ENCODE results near the gene FAM98C.
"Not testable (repeated sequence)": the region's sequence is repeated elsewhere in the genome, so short reads cannot be mapped to it uniquely, and the experiment has no call there.

The FAM98C gene

GRCh38 chr19:38402967-38403674, at the start of gene FAM98C:
Gene FAM98C (plus strand): TSS chr19:38403093. CDS start chr19:38403154, 61 bp downstream.
- DNase-seq, result peak; percentile 85

DNA sequence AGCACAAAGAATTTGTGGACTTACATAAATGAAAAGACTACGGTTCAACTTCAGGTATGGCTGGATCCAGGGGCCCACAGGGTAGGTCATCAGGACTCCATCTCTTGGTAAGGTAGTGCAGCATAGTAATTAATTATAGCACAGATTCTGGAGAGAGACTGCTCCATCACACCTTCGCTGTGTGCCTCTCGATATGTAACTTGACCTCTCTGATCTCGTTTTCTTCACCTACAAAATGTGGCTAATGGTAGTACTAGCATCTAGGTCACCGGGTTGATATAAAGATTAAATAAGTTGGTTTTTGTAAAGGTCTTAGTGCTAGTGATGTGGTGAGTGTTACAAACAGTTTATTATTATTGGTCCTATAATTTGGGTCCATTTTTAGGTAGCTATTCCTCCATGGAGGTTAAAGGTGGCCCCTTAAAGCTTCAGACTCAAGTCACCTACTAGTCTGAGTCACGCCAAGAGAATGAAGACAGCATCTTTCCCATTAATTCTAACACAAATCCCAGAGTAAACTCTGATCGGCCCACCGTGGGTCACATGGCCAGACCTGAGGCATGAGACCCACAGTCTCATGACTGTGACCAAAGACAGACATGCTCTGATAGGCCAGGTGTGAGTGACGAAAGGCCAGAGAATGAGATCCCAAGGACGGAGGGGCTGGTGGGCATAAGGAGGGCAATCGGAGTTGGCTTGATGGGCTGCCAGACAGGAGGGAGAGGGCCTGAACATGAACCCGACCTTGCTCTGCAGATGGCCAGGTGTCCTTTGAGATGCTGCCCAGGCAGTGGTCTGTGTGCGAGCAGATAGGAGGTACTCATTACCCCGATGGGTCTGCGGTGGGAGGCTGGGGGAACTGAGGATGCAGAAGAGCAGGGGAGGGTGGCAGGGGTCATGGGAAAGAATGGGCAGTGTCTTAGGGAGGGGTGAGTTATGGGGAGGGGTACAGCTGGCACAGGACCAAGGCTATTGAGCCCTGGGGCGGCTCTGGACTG, 46.9 kb upstream of the FAM98C start:
- no peak for DNase-seq

DNA sequence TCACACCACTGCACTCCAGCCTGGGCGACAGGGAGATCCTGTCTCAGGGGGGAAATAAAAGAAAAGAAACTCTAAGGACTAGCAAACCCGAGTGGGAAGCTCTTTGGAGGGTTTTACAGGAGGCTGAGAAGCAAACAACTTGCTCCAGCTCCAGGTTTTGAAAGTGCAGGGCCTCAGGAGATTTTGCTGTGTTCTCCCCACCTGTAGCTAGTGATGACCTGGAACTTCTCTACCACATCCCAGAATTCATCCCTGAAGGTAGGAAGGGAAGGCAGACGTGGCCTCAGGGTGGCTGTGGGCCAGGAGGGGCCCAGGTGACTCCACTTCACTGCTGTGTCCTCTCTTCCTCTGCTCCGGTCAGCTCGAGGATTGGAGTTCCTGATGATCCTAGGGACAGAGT, 44.8 kb upstream of the FAM98C start:
- no peak for DNase-seq

DNA sequence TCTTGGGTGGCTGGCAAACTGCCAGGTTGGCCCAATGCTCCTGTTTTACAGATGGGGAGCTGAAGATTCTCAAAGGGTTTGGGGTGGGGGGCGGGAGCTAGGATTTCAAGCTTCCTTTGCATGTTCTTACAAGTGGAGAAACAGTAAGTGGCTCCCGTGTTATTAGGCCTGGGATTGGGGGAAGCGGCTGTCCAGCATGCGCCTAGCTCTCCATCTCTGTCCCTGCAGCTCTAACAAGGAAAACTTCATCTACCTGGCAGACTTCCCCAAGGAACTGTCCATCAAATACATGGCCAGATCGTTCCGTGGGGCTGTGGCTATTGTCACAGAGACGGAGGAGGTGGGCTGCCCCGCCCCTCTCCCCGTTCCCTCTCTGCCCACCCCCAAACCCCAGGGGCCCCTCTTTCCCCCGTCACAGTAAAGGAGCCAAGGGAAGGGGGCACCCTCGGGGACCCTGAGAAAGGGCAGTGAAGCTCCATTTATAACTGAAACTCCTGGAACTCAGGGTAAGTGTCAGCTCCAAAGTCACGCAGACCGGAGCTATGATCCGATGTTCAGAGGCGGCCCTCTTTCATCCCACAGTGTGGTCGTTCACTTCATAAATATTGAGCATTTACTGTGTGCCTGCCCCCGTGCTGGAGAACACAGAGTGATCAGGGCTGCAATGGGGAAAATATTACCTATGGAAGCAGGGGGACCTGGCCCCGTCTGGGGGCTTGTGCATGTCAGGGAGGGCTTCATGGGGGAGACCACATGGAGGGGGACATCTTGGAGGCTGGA, 43.5 kb upstream of the FAM98C start:
- DNase-seq, result no peak

GRCh38 chr19:38360351-38360750, 42.5 kb upstream of the FAM98C start:
- no peak for DNase-seq

- no peak for DNase-seq
Measured at GRCh38 chr19:38360839-38361631, 41.9 kb upstream of the FAM98C start.

DNA sequence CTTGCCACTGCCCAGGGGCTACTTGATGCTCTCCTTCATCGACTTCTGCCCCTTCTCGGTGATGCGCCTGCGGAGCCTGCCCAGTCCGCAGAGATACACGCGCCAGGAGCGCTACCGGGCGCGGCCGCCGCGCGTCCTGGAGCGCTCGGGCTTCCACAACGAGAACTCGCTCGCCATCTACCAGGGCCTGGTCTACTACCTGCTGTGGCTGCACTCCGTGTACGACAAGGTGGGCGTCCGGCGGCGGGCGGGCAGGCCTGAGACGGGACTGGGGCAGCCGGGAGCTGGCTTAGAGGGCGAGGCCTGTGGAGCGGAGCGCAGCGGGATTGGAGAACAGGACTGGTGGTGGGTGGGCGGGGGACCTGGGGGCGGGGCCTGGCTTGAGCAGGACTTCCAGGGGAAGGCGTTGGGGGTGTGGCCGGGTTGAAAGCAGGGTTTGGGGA, 41.2 kb upstream of the FAM98C start:
- peak; percentile 63 for DNase-seq

DNA sequence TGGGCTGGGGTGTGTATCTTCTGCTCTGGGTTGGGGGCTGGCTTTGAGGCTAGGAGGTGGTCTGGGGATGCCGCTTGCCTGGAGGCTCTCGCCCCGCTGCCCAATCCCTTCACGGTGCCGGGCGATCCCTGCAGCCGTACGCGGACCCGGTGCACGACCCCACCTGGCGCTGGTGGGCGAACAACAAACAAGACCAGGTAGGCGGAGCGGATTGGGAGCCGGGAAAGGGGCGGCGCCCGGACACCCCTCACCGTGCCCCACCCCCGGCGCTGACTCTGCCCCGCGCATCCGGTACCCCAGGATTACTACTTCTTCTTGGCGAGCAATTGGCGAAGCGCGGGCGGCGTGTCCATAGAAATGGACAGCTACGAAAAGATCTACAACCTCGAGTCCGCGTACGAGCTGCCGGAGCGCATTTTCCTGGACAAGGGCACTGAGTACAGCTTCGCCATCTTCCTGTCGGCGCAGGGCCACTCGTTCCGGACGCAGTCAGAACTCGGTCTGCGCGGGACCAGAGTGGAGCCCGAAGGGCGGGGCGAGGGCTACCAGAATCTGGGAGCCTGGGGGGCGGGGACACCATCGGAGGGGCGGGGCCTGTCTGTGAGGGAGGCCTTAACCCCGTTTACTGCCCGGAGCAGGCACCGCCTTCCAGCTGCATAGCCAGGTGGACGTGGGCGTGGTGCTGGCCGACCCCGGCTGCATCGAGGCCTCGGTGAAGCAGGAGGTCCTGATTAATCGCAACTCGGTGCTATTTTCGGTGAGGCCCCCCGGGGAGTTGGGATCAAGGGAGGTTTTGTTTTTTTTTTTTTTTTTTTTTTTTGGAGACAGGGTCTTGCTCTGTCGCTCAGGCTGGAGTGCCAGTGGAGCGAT, 40.6 kb upstream of the FAM98C start:
- DNase-seq, result no peak

GRCh38 chr19:38362946-38363688, 39.8 kb upstream of the FAM98C start:
- DNase-seq, result not testable (repeated sequence)

DNA sequence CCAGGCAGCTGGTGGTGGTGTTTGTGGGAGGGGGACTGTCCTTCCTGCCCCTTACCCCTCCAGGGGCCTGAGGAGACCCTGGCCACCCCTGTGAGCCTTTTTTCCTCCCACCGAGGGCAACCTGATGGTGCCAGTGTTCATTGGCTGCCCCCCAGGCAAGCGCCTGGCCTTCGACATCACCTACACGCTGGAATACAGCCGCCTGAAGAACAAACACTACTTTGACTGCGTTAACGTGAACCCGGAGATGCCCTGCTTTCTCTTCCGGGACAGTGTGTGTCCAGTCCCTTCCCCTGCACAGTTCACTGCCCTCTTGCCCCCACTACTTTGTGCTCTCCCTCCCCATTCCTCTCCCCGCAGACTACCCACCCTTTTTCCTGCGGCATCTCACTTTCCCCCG, 35.9 kb upstream of the FAM98C start:
- DNase-seq, result no peak

DNA sequence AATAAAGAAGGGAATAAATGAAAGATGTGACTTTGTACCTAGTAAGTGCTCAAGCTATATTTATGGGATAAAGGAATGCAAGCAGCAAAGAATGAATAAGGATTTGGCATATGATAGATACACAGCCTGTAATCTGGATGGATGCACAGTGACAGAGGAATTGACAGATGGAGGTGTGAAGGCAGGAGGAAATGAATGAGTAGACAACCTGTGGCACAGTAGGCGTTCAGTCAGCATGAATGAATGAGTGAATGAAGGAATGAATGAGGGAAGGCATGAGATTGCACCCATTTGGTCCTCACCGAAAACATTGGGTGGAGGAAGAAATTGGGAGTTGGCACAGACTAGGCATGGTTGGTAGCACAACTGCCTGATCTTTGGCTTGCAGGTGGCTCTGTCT, 33.3 kb upstream of the FAM98C start:
- DNase-seq, result no peak

GRCh38 chr19:38370299-38370698, 32.6 kb upstream of the FAM98C start:
- DNase-seq, result no peak

GRCh38 chr19:38371081-38371480, 31.8 kb upstream of the FAM98C start:
- no peak for DNase-seq

DNA sequence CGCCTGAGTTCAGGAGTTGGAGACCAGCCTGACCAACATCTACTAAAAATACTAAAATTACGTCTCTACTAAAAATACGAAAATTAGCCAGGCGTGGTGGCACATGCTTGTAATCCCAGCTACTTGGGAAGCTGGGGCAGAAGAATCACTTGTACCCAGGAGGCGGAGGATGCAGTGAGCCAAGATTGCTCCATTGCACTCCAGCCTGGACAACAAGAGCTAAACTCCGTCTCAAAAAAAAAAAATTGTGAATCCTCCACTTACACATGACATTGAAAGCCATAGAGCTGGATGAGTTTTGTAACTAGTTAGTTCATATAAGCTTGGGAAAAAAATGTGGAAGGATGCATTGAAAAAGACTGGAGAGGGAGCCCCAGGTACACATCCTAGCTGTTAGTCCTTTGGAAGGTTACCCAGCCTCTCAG, 29.0 kb upstream of the FAM98C start:
- DNase-seq, result no peak

- DNase-seq, result peak; percentile 98
Measured at GRCh38 chr19:38374332-38375097, 28.4 kb upstream of the FAM98C start, which contains the start of gene PSMD8. Gene PSMD8 (plus strand): TSS chr19:38374571. CDS start chr19:38374602, 31 bp downstream.

DNA sequence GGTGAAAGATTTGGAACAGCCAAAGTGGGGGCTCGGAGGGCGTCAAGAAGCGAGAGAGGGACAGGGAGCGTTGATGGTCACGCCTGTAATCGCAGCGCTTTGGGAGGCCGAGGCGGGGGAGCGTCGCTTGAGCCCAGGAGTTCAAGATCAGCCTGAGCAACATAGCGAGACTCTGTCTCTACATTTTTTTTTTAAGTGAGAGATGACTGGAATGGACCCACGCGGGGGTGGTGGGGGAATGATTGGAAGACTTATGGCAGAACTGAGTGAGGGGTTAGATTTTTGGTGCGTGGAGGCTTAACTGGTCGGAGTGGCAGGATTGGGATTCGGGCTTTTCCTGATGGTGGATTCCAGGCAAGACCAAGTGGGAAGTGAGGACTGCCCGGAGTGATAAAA, 27.8 kb upstream of the FAM98C start:
- no peak for DNase-seq

GRCh38 chr19:38375748-38376147, 27.1 kb upstream of the FAM98C start:
- no peak for DNase-seq

DNA sequence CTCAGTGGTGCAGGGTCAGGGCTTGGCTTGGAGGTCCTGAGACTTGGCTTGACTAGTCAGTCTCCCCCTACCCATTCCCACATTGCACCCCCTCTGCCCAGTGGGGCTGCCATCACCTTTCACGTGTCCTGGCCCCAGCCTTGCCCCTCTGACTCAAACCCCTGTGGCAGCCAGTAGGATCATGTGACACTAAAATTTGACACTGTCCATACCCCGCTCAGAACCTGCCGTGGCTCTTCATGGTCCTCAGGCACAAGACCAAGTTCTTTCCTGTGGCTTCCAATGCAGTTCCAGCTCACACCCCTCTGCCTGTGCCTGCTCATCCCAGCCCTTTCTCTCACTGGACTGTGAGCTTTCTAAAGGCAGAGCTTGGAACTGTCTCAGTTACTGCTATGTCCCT, 26.3 kb upstream of the FAM98C start:
- DNase-seq, result no peak

- DNase-seq, result no peak
Measured at GRCh38 chr19:38377052-38377451, 25.8 kb upstream of the FAM98C start.

- no peak for DNase-seq
Measured at GRCh38 chr19:38378866-38379265, 24.0 kb upstream of the FAM98C start.

All from amniotic stem cell (primary cell).